ENCODE measurements around the gene GRAMD4.

GRAMD4 gene

DNA sequence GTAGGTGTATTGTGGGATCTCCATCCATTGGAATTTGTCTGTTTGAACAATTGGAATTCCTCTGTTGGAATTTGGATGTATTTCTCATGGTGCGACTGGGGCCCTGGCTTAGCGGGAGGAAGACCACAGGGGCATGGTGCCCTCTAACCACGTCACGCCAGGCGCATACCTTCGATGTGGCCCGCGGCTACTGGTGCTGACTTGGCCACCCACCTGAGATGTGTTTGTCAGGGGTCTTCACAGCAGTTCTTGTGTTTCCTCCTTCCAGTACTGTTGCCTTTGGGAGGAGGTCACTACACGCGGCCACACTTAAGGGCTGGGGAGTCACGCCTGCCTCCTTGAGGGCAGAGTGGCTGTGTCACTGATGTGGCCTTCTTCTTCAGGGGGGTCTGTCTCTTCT, 36.6 kb upstream of the GRAMD4 start:
- DNase-seq (ENCODE audit: low spot score), result no peak

DNA sequence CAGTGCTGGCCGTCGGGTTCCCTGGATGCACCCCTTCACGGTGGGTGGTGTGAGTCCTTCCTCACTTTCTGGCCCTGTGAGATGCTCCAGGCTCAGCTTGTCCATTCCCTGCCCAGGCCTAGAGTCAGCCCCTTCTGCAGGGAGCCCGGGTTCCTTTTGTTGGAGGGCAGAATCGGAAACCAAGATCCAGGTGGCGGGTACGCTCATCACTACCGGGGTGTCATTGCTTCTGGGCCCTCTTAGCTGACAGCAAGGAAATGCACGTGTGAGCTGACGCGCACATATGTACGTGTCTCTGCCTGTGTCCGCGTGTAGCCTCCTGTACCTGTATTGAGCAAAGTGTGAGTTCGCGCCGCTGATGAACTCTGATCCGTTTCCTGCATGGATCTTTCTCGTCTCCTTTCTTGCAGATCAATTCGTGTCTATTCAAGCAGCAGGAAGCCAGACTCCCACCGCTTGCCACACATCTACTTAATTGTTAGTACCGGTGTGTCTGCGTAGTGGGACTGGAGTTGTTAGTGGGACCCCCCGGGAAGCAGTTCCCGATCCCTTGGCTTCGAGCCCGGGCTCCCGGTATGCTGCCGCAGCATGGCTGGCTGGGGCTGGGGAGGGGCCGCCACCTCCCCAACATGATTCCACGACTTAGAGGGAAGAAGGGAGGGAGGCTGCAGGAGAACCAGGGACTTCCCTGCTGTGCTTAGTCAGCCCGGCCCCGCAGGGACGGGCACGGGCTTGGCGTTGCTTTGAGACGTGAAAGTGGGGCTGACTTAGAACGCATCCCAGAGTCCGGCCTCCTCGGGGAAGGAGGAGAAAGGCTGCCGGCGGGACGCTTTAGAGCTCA, 35.9 kb upstream of the GRAMD4 start:
- DNase-seq (ENCODE audit: low spot score), result no peak

- DNase-seq (ENCODE audit: low spot score), result no peak
Measured at GRCh38 chr22:46585340-46586122, 34.7 kb upstream of the GRAMD4 start.

GRCh38 chr22:46586123-46586519, 34.1 kb upstream of the GRAMD4 start:
- no peak for DNase-seq (ENCODE audit: low spot score)

DNA sequence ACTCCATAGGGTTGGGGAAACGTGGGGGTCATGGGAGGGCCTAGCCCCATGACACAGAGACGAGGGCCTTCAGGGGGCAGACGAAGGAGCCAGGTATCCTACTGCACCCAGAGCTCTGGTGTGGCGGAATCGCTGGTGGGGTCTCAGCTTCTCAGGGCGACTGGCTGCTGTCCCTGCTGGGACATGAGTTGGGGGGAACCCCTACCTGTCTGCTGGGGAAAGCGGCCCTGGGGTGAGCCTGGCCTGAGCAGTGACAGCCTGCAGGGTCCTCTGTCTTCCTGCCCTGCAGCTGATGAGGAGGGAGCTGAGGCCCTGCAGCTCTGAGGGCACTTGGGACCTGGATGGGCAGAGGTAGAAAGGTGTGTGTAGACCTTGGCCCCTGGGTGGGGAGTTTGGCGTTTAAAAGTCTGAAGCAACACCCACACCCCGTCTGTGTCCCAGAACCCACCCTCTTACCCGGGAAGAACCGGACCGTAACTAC, 33.6 kb upstream of the GRAMD4 start:
- DNase-seq (ENCODE audit: low spot score), result no peak

DNA sequence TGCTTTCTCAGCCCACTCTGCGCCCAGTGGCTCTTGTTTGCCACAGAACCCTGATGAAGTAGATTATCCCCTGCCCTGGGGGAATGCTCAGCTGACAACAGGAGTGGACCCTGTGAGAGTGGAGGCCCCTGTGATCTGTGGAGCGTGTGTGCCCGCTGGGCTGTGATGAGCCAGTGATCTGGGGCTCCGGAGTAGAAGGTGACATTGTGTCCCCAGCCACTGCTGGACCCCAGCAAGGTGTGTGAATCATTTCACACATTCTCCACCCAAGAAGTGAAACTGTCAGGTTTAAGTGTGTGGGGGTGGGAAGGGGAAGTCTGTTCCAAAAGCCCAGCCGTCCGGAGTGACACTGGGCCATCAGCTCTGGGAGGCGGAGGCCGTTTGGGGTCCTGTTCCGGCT, 33.1 kb upstream of the GRAMD4 start:
- no peak for DNase-seq (ENCODE audit: low spot score)

- DNase-seq (ENCODE audit: low spot score), result no peak
Measured at GRCh38 chr22:46587492-46588278, 32.5 kb upstream of the GRAMD4 start.

GRCh38 chr22:46588279-46589140, 31.7 kb upstream of the GRAMD4 start:
- DNase-seq (ENCODE audit: low spot score), result no peak

GRCh38 chr22:46589141-46589748, 30.9 kb upstream of the GRAMD4 start:
- no peak for DNase-seq (ENCODE audit: low spot score)

DNA sequence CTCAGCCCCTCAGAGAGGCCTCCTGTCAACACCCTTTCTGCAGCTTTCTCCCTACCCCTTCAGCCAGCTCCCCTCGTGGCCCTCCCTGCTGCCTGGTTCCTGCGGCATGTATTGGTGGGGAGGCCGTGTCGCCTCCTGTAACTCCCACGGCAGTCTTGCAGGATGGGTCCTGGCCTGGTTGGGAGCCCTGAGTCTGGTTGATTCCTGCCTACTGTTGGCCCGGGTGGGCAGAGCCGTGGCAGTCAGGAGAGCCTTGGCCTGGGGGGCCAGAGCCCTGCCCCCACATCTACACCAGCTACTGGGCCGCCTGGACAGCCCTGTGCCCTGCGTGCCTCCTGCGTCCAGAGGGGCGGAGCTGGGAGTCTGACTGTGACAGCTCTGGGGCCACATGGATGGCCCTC, 30.3 kb upstream of the GRAMD4 start:
- no peak for DNase-seq (ENCODE audit: low spot score)

- DNase-seq (ENCODE audit: low spot score), result no peak
Measured at GRCh38 chr22:46590334-46590733, 29.9 kb upstream of the GRAMD4 start.

DNA sequence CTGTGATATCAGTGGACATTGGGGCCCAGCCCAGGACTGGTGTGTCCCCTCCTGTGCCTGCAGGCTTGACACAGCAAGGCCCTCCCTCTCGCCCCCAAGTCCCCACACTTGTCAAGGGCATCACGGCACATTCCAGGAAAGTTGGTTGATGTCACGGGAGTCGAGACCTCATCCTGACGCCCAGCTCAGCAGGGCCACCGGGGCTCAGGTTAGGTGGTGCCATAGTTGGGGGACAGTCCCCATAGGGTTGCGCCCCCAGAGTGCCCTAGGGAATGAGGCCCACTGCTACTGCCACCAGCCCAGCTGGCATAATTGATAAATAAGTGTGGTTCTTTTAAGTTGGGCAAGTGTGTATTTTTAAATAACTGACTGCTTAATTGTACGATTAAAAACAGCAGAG, 28.3 kb upstream of the GRAMD4 start:
- DNase-seq (ENCODE audit: low spot score), result no peak

DNA sequence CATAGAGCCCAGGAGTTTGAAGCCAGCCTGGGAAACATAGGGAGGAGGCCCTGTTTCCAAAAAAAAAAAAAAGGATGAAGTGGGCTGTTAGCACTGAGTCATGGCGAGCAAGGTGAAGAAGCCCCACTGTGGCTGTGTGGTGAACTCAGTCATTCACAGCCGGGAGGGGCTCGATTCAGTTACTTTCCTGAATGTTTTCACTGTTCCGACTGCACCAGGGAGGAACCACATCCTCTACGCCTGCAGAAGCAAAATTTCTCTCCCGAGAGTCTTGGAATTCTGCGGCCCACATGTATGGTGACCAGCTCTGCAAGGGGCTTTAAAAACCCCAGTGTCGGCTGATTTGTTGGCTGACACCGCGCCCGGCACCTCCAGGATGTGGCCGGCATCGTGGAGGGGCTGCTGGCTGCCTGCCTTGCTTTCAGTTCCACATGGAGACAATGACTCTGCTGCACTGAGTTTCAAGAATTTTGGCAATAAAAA, 27.8 kb upstream of the GRAMD4 start:
- no peak for DNase-seq (ENCODE audit: low spot score)

GRCh38 chr22:46593211-46593681, 26.9 kb upstream of the GRAMD4 start:
- no peak for DNase-seq (ENCODE audit: low spot score)

DNA sequence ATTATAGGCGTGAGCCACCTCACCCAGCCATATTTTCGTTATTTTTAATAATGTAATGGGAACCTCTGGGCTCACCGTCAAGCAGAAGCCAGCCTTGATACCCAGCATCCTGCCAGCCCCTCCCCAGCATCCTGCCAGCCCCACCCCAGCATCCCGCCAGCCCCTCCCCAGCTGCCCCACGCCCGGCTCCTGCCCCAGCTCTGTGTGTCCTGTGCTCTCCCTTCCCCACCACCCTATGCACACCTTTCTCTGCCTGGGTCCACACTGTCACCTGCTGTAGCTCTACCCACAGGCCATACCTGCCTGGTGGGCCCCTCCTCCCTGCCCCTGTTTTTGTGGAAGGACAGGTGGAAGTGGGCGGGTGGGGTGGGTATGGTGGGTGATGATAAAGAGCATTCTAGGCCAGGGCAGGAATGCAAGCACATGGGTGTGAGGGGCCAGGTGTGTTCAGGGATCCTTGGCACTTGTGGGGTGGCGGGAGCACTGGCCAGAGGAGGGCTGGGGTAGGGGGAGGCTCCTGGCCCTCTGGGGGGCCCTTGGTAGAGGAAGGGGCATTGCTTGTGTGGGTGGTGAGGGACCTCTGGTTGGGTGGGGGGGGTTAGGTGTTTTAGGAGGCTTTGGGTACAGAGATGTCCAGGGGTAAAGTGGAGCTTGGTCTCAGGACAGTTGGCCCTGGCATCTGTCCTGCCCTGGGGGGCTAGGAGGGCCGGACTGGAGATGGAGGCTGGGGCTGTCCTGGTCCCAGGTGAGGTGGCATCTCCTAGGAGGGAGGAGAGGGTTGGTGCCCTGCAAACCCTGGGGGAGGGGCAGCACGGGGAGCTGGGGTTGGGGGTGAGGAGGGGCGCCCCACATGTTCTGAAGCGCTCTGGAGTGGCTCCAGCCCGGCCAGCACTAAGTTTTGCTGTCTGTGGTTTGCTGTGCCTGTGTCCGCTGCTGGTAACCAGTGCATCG, 25.9 kb upstream of the GRAMD4 start:
- no peak for DNase-seq (ENCODE audit: low spot score)

DNA sequence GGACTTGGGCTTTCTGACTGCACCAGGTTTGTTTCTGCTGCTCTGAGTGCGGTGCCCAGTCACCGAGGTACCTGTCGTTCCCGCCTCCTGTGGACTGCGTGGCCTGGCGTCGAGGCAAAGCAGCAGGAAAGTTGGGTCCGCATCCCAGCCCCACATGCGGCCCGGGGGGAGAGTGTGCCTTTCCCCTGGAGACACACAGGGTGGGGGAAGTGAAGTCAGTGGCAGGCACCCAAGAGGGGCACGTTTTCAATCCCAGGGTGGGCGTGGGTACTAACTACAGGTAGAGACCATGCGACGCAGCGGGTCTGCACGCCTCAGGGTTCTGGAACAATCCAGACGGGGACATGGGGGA, 25.3 kb upstream of the GRAMD4 start:
- no peak for DNase-seq (ENCODE audit: low spot score)

- DNase-seq (ENCODE audit: low spot score), result no peak
Measured at GRCh38 chr22:46595545-46595944, 24.6 kb upstream of the GRAMD4 start.

GRCh38 chr22:46596032-46596441, 24.1 kb upstream of the GRAMD4 start:
- DNase-seq (ENCODE audit: low spot score), result peak; percentile 26

- no peak for DNase-seq (ENCODE audit: low spot score)
Measured at GRCh38 chr22:46596819-46597218, 23.4 kb upstream of the GRAMD4 start.

DNA sequence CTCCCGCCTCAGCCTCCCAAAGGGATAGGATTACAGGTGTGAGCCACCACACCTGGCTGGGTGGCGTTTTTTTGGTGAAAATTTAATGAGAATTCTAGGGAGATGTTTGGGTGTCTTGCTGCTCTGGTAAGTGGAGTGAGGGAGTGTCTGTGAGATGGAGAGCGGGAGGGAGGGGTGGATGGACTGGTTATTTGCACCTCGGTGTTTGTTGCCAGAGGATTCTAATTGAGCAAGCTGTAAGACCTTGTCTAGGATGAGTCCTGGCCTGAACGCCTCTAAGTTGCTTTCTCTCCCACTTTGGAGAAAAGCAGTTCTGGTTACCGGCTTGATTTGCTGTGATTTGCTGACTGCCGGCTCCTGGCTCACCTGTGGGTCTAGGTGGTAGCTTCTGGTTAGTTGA, 22.0 kb upstream of the GRAMD4 start:
- no peak for DNase-seq (ENCODE audit: low spot score)
